PFSK-1 (cell line): ENCODE data around the gene DEFB131A. TPM values are rescaled to one million over a fixed set of nuclear protein-coding genes. Genes with fewer than 3 reads are reported as not detected.
"Not testable (repeated sequence)": the region's sequence is repeated elsewhere in the genome, so short reads cannot be mapped to it uniquely, and the experiment has no call there.

Experiments
- FOXP2 ChIP-seq: optimal IDR thresholded peaks from 2 replicates; pipeline ENCODE3; 2011; ENCODE audit warnings: borderline replicate concordance, control low read depth, inconsistent platforms; ENCODE audit not compliant: insufficient read depth; ENCODE audit errors: extremely low read length, extremely low read depth
- POLR2AphosphoS5 ChIP-seq: IDR thresholded peaks from 2 replicates; pipeline ENCODE4 v1.6.1; 2012; ENCODE audit warnings: low read depth, mild to moderate bottlenecking, control low read depth, low read length, moderate library complexity
- SIN3A ChIP-seq: IDR thresholded peaks from 2 replicates; pipeline ENCODE4 v1.6.1; 2012; ENCODE audit warnings: mild to moderate bottlenecking, low read length, moderate library complexity, borderline replicate concordance; ENCODE audit not compliant: insufficient read depth
- TAF1 ChIP-seq: IDR thresholded peaks from 2 replicates; pipeline ENCODE4 v1.6.1; 2012; ENCODE audit warnings: low read length, control low read depth, borderline replicate concordance; ENCODE audit not compliant: insufficient read depth
- polyA plus RNA-seq: library from polyadenylated mRNA; unstranded; fragments of >200 nt; gene quantifications from one replicate; pipeline ENCODE4 v1.2.1, GENCODE V29; 2012; ENCODE audit warnings: low read depth, missing spikeins; ENCODE audit not compliant: insufficient read length
- TF ChIP-seq, protein P1 (sequence below), 2 experiments: IDR thresholded peaks; 2 replicates each; pipeline versions ENCODE4 v1.6.1 to v1.8.0; 2011 to 2012; ENCODE audit warnings: low read depth in 2 of 2, low read length in 2 of 2, control low read depth in 1 of 2, inconsistent platforms in 1 of 2, mild to moderate bottlenecking in 1 of 2, moderate library complexity in 1 of 2; ENCODE audit not compliant: insufficient read depth in 1 of 2

Gene DEFB131A
- not detected for polyA plus RNA-seq

DNA sequence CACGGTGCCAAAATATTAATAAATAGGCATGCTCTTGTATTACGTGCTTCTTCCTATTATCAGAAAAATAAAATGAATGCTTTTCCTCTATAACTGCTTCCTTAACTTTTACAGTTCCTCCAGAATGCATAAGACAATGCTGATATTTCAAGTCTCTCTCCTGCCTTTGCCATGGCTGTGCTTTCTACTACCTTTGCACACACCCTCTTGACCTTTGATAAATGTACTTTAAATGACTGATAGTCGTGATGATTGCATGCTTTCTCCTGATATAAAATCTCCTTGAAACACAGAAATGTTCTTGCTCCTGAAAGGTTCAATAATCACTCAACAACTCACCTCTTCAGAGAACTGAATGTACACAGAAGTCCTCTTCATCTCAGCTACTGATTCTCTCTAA is at the start of gene DEFB131A:
Gene DEFB131A, plus strand, starts transcription at position 301 of the 400 bp plus-strand sequence. CDS start 120 bp downstream, outside the sequence.
- TF ChIP-seq, protein P1, sequence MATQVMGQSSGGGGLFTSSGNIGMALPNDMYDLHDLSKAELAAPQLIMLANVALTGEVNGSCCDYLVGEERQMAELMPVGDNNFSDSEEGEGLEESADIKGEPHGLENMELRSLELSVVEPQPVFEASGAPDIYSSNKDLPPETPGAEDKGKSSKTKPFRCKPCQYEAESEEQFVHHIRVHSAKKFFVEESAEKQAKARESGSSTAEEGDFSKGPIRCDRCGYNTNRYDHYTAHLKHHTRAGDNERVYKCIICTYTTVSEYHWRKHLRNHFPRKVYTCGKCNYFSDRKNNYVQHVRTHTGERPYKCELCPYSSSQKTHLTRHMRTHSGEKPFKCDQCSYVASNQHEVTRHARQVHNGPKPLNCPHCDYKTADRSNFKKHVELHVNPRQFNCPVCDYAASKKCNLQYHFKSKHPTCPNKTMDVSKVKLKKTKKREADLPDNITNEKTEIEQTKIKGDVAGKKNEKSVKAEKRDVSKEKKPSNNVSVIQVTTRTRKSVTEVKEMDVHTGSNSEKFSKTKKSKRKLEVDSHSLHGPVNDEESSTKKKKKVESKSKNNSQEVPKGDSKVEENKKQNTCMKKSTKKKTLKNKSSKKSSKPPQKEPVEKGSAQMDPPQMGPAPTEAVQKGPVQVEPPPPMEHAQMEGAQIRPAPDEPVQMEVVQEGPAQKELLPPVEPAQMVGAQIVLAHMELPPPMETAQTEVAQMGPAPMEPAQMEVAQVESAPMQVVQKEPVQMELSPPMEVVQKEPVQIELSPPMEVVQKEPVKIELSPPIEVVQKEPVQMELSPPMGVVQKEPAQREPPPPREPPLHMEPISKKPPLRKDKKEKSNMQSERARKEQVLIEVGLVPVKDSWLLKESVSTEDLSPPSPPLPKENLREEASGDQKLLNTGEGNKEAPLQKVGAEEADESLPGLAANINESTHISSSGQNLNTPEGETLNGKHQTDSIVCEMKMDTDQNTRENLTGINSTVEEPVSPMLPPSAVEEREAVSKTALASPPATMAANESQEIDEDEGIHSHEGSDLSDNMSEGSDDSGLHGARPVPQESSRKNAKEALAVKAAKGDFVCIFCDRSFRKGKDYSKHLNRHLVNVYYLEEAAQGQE (IDR thresholded peaks at IDR 0.05; ENCODE audit: insufficient read depth in 1 of 2, low read depth in 2 of 2, low read length in 2 of 2) = not testable (repeated sequence)
- TF ChIP-seq POLR2AphosphoS5, TAF1: not testable (repeated sequence)

DNA sequence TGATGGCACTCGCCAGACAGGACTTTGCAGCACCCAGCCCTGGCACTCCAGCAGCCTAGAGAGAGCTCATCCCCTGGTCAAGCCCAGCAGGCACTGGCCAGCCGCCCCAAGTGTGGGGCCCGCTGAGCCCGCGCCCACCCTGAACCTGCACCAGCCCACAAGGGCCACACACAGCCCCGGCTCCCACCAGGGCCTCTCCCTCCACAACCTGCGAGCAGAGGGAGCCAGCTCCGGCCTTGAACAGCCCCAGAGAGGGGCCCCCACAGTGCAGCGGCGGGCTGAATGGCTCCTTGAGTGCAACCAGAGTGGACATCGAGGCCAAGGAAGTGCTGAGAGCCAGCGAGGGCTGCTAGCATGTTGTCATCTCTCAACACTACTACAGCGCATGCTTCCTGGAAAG is 34.4 kb upstream of the DEFB131A start:
- TF ChIP-seq FOXP2 (no peak), POLR2AphosphoS5 (no peak), SIN3A (no peak), TAF1 (no peak)
- TF ChIP-seq, protein P1 (IDR thresholded peaks at IDR 0.05; ENCODE audit: insufficient read depth in 1 of 2, low read depth in 2 of 2, low read length in 2 of 2) = no peak
